HG03520 (cell line): ENCODE results near the gene CCDC14.
"Not testable (repeated sequence)": the region's sequence is repeated elsewhere in the genome, so short reads cannot be mapped to it uniquely, and the experiment has no call there.

Source experiments
- ATAC-seq: cut with Tn5 transposase; IDR thresholded peaks from one replicate; pipeline ENCODE4 v1.9.1; 2021; ENCODE audit warnings: mild to moderate bottlenecking, moderate library complexity; ENCODE audit not compliant: unreplicated experiment

The CCDC14 gene

DNA sequence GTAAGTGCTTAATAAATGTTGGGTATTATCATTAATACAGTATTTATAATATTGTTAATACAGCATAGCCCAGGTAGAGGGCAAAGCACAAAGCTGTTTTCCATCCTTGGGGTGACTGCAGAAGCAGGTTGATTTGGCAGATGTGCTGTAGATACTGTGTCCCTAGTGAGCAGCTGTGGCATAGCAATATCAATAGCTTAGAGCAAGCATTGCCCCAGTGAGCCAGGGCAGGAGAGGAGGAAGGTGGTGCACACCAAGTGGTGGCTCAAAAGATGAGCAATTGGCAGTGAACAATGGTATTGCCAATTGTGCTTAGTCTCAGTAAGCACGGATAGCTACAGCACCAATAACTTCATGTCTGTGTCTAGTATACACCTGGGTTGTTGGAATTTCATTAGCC is 5.8 kb upstream of the CCDC14 start:
- ATAC-seq, result not testable (repeated sequence)

DNA sequence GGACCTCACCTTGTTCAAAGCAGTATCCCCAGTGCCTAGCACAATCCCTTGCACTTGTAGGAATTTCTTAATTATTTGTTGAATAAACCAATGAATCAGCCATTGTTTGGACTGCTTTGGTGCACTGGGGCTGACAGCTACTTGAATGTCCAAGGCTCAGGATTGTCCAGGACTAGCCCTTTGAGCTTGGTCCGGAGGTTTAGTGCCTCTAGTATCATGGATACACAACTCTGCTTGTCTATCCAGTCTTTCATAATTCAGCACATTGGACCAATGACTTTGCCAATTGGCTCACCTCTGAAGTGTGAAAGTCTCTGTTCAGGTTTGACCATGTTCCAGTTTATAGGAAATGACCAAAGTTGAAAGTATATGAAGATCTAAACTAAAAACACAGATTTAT is 3.8 kb upstream of the CCDC14 start:
- ATAC-seq, result not testable (repeated sequence)

DNA sequence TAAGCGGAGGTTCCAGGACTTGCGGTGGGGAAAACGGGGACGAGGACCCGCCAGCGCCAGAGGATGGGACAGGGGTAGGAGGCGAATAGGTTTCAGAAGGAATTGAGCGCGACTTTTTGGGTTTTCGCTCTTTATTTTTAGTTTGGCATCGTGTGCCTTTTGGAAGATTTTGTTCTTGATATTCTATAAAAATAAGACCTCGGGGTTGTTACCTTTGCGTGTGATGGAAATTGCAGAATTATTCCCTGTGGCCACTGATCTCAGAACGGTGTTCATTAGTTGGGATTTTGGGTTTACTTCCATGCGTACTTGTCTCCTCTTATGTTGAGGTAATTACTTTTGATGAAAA is 453 bp upstream of the CCDC14 start:
- no peak for ATAC-seq

DNA sequence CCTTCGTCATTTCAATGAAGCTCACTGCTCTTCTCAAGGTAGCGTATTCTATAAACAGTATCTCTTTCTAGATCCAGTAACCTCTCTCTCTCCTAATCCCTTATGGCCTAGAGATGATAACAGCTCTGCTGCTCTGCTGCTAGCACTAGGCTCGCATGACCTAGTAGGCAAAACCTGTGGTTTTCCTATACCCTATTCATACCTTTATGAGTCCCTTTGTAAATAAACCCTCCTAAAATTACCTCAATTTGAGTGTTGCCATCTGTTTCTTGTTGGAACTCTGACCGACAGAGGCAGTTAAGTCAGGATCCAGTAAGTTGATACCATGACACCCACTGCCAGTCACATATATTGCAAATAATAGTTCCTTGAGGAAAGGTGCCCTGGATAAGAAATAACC is 7.3 kb downstream of the CCDC14 start:
- ATAC-seq, result no peak

DNA sequence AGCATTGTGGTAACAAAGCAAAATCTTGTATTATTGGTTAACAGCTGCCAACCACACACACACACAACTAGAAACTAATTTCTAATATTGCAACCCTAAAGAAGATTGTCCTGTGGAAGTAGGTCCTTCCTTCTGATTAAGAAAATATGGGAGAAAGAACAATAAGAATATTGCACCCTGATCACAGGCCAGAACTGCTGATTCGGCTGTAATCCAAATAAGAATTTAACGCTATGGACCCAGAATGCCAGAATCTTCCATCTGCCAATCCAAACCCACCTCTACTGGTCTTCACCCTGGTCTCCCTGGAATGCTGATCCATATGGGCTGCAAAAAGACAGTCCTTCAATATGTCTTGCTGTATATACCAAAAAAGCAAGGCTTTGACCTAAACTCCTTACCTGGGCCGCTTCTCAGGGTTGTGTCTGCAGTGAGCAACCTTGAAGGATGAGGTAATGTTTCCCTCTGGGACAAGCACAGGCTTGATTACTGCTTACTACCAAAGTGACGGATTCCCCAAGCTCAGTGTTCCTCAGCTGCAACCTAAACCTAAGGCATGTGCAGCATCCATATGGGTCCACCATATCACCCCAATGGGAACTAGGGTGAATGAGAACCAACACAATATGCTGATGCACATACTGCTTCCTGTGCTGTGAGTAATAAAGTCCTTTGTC is 8.0 kb downstream of the CCDC14 start:
- ATAC-seq, result no peak

DNA sequence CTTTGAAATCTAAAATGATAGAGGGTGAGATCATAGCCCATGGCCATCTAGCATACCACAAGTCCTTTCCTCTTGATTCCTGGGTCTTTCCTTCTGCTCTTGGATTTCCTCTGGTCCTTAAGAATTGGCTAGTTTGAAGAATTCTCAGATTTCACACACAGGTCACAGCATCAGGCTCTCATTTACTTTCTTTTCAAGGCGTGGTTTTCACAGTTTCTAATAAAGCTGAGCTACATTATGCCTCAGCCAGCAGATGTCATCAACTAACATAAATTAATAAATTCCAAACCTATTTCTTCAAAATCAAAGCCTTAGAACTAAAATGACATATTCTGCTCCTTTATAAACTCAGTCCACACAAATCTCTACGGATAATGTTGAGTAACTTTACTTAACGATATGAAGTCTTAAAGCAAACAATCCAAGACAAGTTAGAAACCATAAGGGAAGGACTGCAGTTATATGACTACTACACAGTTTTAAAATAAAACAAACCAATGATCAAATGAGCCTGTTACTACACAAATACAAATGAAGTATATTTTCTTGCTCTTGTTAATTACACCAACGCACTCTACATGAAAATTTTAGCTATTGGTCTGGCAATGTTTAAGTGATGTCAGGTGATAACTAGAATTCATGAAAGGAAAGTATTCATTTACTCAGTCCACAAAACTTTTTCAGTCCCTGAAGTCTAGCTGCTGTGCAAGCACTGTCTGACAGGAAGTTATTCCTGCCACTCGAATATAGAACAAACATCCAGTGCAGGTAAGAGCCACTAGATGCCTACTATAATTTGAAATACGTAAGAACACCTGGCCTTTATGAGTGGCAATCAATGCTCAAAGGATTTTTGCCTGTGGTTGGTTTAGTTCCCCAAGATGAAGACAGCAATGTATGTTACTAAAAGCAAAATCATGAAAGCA is 9.2 kb downstream of the CCDC14 start:
- no peak for ATAC-seq

DNA sequence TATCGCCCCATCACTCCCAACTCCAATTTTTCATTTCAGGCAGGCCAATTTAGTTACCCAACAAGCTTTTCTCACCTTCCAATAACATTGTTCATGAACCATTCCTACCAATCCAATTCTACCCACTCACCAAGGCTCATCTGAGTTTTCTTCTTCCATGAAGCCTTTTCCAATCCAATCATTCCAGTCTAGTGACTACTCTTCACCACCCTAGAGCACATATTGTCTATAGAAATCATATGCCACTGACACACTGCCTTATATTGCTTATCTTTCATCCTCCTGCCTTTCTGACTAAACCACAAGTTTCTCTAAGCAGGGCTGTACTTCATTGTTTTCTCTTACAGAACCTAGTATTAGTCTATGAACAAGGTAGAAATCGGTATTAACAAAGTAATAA is 11.4 kb downstream of the CCDC14 start:
- no peak for ATAC-seq

DNA sequence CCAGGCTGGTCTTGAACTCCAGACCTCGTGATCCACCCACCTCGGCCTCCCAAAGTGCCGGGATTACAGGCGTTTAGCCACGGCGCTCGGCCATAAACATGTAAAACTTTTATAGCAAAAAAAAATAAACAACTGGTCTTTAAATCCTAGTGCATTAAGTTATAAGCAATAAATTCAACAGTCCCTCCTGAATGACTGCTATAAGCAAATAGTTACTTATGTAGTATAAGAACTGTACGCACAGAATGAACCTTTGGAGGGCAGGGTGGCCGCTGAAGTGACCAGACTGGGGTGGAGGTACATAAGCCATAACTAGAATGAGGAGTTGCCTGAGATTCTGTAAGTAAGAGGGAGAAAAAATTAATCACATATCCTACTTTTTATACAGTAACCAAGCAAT is 12.6 kb downstream of the CCDC14 start:
- ATAC-seq, result no peak

DNA sequence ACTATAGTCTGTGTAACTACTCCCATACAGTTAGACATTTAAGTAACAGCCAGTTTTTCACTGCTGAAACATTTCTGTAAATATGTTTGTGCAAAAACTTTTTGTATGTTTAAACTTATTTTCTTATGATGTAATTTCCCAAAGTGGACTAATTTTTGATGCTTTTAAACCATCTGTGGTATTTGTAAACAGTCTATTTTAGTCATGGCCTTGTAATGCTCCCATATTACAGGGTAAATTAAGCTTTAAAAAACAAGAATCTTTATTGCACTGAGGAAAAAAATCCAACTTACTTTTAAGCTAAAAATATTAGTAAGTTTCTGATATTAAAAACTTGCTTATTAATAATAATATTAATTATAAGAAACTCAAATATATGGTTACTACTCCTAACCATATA is 13.5 kb downstream of the CCDC14 start:
- no peak for ATAC-seq

DNA sequence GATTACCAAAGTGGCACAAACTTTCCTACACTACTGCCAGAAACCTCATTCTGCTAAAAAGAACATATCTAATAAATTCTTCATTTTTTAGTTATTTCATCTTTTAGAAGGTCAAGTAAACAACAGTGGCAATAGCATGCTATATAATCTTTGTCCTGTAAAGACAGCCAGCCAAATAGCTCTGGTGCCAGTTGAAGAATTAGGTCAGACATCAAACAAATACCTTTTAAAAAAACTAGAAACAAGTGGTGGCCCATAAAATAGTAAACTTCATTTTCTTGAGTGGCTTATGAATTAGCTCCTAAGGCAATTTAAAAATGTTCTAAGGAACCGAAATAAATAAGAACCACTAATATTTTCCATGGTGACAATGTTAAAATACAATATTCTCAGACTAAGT is 19.5 kb downstream of the CCDC14 start:
- no peak for ATAC-seq

DNA sequence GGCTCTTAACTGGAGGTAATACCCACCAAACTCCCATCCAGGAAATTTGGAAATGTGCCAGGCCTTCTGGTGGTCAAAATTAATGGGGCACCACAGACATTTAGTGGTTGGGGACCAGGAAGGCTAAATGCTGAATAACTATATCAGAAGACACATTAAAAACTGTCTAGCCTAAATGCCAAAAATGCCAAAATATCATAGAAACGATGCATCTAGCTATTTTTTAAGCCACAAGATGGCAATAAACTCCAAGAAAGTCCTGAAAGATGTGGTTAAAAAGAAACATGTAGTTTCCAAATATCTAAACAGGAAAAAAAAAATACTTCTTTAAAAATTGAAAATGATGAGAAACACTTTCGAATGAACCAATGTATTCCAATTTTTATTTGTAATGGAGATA is 19.9 kb downstream of the CCDC14 start:
- no peak for ATAC-seq

DNA sequence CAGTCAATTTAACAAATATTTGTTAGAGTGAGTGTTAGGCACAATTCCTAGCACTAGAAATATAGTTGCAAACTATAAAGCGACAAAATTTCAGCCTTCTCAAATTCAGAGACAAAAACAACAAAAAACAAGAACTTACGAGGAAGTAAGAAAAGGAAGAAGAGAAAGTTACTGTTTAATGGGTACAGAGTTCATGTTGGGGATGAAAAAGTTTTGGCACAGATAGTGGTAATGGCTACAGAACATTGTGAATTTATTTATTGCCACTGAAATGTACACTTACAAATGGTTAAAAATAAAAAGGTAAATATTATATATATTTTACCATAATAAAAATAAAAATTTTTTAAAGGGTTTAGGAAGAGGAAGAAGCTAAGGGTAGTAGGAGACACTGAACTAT is 21.3 kb downstream of the CCDC14 start:
- ATAC-seq, result no peak

DNA sequence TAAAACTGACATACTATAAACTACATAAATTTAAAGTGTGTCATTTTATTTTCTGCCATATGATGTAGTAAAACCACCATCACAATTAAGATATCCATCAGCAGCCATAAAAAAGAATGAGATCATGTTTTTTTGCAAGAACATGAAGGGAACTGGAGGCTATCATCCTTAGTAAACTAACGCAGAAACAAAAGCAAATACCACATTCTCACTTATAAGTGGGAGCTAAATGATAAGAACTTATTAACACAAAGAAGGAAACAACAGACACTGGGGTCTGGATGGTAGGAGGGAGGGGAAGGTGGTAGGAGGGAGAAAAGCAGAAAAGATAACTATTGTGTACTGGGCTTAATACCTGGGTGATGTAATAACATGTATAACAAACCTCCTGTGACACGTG is 24.6 kb downstream of the CCDC14 start:
- no peak for ATAC-seq

DNA sequence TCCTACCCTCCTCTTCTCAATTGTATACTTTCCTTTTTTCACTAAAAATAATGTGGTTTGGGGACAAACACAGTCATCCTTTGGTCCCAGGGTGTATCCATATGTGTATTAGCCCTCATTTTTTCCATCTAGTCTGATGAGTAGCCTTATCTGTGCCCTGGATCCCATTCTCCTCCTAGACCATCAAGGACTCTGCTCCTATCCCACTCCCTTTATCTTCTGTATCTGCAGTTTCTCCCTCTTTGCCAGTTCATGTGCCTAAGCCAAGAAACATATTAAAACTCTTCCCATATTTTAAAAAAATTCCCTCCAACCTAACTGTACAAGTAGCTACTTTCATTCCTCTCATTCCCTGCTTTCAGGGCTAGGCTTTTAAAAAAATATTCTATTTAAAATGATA is 25.2 kb downstream of the CCDC14 start:
- no peak for ATAC-seq

DNA sequence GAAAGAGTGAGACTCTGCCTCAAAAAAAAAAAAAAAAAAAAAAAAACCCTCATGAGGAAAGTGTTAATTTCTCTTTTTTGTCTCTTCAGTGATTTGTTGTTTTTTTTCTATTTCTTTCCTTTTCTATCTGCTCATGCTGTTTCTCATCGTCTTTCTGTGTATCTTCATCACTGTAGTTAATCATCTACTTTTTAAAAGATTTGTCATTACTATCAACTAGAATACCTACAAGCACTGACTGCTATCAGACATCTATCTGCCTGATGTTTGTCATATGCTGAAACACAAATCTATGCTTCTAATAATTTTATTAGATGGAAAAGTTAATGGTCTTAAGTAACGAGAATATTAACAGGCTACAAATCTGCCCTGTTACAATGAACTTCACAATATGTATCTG is 26.8 kb downstream of the CCDC14 start:
- ATAC-seq, result no peak

DNA sequence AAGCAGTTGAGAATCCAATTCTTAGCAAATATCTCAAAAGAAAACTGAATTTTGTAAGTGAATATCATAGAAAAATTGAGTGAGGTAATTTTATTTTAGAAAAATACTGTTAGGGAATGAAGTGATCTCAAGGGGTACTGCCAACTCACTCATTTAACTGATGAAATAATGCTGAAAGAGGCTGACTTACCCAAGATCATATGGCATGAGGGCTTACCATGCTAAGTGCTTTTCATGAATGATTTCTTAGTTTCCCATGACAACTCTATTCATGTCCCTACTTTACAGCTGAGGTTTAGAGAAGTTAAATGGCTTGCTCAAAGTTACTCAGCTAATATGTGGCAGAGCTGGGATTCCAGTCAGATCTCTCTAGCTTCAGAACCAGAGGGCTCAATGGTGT is 30.6 kb downstream of the CCDC14 start:
- no peak for ATAC-seq

DNA sequence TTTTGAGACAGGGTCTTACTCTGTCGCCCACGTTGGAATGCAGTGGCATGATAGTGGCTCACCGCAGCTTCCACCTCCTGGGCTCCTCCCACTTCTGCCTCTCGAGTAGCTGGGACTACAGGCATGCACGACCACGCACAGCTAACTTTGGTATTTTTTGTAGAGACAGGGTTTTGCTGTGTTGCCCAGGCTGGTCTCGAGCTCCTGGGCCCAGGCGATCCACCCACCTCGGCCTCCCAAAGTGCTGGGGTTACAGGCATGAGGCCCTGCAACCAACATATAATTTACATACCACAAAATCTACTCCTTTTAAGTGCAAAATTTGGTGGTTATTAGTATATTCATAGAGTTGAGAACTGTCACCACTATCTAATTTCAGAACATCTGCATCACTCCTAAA is 31.7 kb downstream of the CCDC14 start:
- ATAC-seq, result no peak

DNA sequence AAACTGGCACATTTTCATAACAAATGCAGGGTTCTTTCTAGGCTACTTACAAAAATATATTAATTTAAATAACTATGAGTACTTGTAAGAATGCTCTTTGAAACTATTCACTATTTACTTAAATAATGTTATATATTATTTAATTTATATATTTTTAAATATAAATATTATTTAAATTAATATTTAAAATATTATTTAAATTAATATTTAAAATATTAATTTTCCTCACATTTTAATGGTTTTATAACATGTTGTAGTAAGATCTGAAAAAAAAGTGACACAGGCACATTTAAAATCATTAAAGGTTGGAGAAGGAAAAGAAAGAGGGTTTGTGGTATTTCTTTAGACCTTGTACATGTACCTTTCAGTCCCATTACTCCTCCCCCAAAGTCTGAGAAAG is 34.6 kb downstream of the CCDC14 start:
- no peak for ATAC-seq

DNA sequence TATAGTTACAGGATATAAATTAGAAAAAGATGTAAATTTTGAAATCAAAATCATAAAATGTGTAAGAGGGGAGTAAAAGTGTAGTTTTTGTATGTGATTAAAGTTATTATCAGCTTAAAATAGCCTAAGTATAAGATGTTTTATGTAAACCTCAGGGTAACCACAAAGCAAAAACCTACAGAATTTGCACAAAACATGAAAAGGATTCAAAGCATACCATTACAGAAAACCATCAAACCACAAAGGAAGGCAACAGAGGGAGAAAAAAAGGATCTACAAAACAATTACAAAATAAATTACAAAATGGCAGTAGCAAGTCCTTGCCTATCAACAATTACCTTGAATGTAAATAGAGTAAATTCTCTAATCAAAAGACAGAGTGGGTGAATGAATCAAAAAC is 40.2 kb downstream of the CCDC14 start:
- no peak for ATAC-seq

DNA sequence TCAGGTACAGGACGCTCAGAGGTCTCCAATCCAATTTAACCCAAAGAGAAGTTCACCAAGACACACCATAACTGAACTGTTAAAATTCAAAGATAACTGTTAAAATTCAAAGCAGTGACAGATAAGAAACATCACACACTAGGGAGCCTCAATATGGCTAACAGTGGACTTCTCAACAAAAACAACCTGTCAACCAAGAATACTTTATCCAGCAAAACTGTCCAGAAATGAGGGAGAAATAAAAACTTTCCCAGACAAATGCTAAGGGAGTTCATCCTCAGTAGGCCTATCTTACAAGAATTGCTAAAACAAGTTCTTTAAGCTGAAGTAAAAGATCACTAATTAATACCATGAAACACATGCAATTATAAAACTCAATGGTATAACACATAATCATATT is 40.6 kb downstream of the CCDC14 start:
- no peak for ATAC-seq

DNA sequence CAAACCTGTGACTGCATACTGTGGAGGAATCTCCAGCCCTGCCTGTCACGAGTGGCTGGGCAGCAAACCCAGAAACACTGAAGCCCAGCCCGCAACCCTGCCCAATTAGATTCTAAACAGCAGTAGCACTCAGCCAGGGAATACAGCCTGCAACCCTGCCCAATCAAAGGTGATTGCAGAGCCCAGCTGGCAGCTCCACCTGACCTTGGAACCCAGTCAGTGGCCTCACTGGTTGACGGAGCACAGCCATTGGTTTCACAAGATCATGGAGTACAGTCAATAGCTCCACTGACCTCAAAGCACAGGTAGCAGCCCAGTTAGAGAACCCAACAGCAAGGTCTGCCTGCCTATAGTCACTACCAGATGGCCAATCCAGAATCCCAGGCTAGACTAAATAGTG is 41.7 kb downstream of the CCDC14 start:
- no peak for ATAC-seq

DNA sequence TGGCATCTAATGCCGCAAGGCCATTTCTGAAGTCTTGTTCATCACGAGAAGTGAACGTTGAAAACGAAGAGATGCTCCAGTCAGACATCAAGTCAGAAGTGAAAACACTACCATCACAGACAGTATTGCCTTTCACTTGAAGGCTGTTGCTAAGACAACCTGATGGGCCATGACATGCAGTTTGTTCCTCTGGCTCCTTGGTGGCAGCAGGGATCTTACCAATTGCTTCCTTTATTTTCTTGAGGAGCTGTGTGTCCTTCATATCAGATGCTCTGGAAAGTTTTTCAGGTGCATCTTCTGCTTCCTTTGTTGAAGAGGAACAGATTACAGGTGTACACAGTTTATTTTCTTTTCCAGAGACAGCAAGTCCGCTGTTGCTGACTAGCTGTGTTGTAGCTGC is 46.2 kb downstream of the CCDC14 start:
- no peak for ATAC-seq

DNA sequence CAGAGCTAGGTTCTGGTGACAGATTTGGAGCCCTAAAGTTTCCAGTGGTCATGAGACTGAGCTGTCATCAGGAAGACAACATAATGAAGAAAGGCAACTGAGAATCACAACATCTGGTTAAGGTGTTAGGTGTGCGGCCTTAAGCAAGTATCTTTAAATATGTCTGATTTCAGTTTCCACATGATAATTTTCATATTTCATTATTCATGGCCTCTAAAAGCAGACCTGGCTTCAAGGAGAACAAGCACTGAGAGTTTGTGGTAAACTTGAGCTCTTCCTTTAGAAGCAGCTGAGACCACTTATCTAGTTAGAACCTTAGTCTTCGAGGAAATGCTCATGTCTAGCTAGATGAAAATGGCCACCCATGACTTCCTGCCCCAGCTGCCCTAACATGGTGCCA is 51.2 kb downstream of the CCDC14 start:
- no peak for ATAC-seq
